D341Med (cell line): ENCODE measurements around the gene SFXN1.
A peak's percentile ranks its signal among the peaks of the same experiment; 100 is the strongest.
"Not testable (repeated sequence)": the region's sequence is repeated elsewhere in the genome, so short reads cannot be mapped to it uniquely, and the experiment has no call there.

Experiments
- DNase-seq: peaks from one replicate; pipeline ENCODE4 v3.0.0; 2012; ENCODE audit warnings: low spot score

Gene SFXN1, protein sequence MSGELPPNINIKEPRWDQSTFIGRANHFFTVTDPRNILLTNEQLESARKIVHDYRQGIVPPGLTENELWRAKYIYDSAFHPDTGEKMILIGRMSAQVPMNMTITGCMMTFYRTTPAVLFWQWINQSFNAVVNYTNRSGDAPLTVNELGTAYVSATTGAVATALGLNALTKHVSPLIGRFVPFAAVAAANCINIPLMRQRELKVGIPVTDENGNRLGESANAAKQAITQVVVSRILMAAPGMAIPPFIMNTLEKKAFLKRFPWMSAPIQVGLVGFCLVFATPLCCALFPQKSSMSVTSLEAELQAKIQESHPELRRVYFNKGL

GRCh38 chr5:175478384-175479124 is at the start of gene SFXN1:
SFXN1 (plus strand) TSS chr5:175478560; CDS start chr5:175492104, 13,544 bp downstream.
- DNase-seq = peak; percentile 97

DNA sequence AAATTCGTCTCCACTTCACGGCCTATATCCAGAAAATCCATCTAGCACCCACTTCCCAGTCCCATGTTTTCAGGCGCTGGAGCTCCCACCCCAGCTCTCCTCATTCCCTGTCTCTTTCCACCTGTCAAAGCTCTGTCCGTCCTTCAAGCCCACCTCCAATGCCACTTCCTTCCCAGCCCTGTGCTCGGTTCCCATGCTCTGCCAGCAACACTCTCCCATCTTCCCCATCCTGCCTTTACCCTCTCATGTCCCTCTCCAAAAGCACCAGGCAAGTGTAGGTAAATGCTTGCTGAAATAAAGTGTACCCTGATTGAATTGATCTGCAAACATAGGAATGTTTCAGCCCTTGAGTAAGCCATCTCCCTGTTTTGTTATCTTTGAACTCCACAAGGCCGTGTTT is 43.6 kb upstream of the SFXN1 start:
- DNase-seq = no peak

DNA sequence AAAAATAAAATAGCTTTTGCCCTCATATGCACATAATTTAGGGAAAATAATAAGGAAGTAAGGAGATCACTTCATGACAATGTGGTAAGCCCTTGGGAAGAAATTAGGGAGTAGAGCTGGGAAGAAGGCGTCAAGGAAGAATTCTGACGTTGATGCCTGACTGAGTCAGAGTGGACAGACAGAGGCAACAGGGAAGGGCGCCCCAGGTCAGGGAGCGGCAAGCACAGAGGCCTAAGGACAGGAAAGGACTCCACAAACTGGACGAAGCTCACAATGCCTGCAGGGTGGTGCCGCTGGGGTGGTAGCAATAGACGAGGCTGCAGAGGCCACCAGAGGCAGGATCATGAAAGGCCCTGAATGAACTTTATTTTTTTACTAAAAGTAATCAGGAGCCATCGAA is 42.0 kb upstream of the SFXN1 start:
- no peak for DNase-seq

DNA sequence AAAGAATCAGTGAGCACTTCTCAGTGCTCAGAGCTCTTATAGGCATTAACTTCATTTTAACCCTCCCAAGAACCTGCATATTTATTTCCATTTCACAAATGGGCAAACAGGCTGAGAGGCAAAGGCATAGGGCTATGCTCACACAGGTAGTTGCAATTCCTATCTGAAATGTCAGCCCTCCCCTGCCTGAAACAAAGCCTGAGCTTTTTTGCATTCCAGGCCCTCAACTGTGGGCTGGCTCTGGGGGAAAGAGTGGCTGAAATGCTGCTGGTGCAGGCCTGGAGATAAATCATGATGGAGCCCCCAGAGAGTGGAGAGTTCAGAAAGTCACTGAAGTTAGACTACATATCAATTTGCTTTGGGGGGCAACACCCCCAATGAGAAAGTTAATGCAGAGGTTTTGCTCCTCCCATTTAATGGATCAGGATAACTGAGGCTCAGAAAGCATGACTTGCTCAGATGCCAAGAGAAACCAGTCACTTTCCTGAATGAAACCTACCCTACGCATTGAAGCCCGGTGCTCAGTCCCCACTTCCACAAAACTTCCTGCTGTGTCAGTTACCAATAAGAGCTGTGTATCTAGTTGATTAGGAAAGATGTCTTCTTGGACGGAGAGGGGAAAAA is 40.0 kb upstream of the SFXN1 start:
- DNase-seq = no peak

DNA sequence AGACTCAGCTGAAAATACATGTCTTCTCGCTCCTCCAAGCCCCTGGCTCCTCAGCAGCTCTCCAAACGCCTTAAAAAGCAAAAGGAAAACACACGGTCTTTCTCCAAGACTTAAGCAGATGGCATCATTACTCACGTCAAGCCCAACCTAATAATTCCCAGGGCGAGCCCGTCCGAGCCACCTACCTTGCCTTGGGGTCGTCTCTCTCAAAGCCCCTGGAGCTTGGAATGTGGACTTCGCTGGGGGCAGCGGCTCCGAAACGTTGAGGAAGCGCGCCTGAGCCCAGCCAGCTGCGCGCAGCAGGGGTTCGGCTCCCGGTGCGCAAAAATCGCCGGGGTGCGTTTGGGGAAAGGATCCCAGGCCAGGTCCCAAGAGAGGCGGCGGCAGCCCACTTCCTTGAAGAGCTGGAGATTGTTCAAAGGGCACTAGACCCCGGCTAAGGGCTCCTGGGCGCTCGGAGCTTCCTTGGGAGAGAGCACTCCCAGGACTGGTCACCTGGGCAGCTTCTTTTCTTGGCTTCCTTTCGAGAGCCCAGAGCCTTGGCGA is 34.8 kb upstream of the SFXN1 start:
- DNase-seq = peak; percentile 36

GRCh38 chr5:175444060-175444904 is 34.1 kb upstream of the SFXN1 start, which contains the start of gene DRD1:
DRD1 (minus strand) TSS chr5:175444182; CDS start chr5:175443099, 1,083 bp downstream.
- peak; percentile 89 for DNase-seq

DNA sequence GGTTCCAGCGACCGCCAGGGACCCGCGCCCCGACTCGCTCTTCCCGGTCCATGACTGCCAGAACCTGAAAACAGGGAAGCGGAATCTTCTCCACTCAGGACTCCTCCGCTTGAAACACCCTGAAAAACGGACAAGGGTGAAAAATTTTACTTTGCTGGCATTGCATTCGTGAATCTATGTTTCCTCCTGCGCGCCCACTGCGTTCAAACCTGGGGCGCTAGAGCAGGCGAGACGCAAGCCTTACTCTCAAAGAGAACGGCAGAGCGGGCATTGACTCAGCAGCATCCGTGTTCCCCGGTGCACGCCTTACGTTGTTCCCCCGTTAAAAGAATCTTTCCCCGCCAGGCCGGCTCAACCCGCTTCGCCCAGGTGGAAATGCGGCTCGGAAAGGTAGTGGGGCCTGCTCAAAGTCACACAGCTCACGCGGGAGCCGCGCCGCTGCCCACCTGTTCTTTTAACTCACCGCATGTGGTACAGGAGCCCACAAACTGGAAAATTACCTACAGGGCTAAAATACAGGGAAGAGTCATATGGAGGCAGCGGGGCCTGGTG is 33.4 kb upstream of the SFXN1 start:
- peak; percentile 31 for DNase-seq

DNA sequence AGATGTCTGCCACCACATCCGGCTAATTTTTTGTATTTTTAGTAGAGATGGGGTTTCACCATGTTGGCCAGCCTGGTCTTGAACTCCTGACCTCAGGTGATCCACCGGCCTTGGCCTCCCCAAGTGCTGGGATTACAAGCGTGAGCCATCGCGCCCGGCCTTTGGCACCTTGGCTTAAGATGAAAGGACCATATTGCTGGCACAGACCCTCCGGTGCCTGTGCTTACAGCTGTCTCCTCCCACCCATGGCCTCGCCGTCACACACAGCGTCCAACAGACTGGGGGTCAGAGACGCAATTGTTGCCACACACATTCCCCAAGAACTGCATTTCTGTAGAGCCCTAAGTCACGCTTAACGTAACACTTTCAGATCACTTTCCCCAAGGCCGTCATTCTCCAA is 32.0 kb upstream of the SFXN1 start:
- DNase-seq = not testable (repeated sequence)

DNA sequence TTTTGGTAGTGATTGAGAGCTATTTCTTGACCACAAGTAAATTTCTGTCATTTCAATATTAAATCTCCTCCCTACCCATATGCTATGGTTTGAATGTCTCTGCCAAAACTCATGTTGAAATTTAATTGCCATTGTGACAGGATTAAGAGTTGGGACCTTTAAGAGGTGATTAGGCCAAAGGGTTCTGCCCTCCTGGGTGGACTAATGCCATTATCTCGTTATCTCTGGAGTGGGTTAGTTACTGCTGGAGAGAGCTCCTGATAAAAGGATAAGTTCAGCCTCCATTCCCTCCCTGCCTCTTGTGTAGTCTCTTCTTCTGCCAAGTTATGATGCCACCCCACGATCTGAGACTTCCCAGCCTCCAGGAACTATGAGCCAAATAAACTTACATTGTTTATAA is 30.8 kb upstream of the SFXN1 start:
- DNase-seq = no peak

DNA sequence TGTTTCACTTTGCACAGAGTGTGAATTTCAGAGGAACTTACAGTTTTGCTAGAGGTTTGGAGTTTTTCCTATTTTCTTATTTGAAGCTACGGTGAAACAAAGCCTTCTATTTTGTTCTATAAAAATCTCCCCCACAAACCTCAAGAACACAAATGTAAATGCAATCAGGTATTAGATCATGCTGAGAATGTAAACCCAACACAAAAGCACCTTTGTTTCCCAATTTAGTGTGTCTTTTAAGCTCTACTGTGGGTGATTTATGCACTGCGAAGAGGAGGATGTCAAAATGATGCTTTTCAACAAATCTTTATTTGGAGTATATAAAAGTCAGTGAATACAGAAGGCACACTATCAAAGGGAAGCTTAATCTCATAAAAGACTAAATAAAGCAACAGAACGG is 30.1 kb upstream of the SFXN1 start:
- no peak for DNase-seq

DNA sequence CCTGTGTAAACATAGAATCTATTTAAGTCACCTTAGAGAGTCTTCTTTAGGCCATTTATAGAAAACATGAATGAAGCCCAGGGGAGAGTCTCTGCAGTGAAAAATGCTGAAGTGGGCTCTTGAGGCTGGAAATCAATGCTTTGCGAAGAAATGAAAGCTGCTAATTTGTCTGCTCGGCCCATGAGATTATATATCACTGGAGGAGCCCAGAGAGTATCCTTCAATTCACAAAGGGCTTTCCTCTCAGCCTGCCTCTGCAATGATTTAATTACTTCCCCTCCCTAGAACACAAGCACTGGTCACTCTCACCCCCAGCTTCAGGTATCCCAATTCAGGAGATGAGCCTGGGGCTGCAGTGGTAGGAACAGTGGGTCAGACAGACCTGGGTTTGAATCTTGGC is 26.2 kb upstream of the SFXN1 start:
- DNase-seq = no peak

DNA sequence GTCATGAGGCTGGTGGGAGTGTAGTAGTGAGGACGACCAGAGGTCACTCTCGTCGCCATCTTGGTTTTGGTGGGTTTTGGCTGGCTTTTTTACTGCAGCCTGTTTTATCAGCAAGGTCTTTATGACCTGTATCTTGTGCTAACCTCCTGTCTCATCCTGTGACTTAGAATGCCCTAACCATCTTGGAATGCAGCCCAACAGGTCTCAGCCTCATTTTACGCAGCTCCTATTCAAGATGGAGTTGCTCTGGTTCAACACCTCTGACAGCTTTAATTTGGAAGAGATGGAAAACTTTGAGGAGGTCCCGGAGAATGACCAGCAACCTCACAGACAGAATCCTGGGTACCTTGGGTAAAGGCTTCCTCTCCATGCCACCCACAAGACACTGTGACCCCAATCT is 24.0 kb upstream of the SFXN1 start:
- not testable (repeated sequence) for DNase-seq

- no peak for DNase-seq
Observed at GRCh38 chr5:175456105-175456742, 22.1 kb upstream of the SFXN1 start.

DNA sequence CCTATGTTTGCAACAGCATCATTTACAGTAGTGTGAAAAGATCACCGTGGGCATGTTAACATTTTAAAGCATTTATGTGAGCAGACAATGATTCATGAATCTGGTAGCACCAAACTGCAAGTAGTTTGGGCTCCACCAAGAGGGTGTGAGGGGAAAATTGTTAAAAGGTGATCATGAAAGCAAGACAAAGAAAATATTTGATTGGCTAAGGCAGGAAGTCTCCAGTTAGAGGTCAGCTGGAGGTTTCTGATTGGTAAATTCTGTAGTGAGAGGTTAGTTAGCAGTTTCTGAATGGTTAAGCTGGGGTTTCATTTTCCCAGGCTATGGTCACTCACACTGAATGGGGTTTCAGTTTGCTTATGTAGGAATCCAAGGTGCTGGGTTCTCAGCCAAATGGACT is 20.9 kb upstream of the SFXN1 start:
- no peak for DNase-seq

DNA sequence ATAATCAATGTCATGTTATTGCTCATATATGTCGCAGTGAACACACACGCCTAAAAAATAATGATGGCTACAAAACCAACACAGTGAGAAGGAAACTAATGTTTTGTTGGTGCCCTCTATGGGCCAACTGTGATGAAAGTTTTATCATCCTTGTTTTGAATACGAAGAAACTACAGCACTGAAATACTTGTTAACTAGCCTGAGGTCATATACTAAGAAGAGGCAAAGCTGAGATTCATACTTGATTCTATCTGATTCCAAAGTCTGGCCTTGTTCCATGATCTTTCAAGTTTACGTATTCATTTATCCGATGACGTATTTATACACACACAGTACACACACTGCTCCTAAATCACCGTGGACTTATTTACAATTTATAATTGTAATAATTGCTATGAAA is 18.2 kb upstream of the SFXN1 start:
- DNase-seq = no peak

- DNase-seq = no peak
Observed at GRCh38 chr5:175460552-175460951, 17.8 kb upstream of the SFXN1 start.

- no peak for DNase-seq
Observed at GRCh38 chr5:175461370-175461769, 17.0 kb upstream of the SFXN1 start.

GRCh38 chr5:175463641-175464040 is 14.7 kb upstream of the SFXN1 start:
- no peak for DNase-seq

DNA sequence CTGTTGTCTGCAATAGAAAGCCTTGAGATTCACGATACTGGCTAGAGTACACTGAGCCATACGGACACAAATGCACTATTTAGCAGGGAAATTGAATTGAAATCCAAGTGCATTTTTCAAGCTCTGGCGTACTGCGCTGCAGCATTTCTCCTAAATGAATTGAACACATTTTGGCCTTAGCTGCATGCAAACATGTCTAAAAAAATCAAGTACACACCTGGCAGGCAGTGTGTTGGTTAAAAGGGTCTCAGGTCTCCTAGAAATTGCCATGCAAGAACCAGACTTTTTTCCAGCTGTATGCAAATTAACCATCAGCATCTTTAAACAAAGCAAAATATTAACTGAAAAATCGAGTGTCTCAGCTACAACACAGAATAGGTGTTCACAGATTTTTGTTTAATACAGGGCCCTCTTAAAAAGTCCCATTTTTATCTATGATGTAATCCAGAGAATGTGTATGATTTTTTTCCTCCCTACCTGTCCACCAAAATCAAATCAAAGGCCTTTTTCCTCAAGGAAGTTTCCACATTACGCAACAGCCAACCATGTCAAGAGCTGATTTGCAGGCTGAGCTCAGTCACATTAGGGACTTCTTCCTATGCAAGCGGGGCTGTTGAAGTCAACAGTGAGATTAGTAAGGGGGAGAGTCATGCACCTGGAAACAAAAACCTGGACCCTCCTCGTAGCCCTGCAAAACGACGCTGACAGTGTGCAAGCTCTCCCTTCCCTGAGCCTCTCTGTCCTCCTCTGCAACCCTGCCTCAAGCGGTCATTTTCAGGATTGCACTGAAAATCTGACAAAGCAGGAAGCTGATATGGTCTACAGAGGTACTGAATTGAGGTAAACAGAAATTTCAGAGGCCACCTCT is 14.1 kb upstream of the SFXN1 start:
- peak; percentile 69 for DNase-seq

DNA sequence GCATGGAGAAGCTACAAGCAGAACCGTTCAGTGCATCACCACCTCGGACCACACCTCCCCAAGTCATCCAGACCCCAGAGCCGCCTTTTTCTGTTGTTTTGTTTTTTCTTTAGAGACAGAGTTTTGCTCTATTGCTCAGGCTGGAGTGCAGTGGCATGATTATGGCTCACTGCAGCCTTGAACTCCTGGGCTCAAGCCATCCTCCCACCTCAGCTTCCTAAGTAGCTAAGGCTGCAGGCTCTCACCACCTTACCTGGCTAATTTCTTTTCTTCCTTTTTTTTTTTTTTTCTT is 13.5 kb upstream of the SFXN1 start:
- no peak for DNase-seq
